LoVo (cell line): Measurements from ENCODE around the gene NOVA1.

Source experiments
- DNase-seq: peaks from one replicate; pipeline ENCODE4 v3.0.0-alpha.2; 2016; ENCODE audit warnings: low spot score

NOVA1 gene

GRCh38 chr14:26593357-26593756, 4.5 kb downstream of the NOVA1 start:
- no peak for DNase-seq

GRCh38 chr14:26589925-26590324, 7.9 kb downstream of the NOVA1 start:
- DNase-seq = no peak

GRCh38 chr14:26577711-26578110, 20.1 kb downstream of the NOVA1 start:
- DNase-seq = no peak

GRCh38 chr14:26554069-26554772, 43.6 kb downstream of the NOVA1 start:
- DNase-seq = no peak

GRCh38 chr14:26549571-26549970, 48.3 kb downstream of the NOVA1 start:
- DNase-seq = no peak

GRCh38 chr14:26548406-26548805, 49.4 kb downstream of the NOVA1 start:
- DNase-seq = no peak

GRCh38 chr14:26538176-26538575, 59.7 kb downstream of the NOVA1 start:
- no peak for DNase-seq

- DNase-seq = no peak
Observed at GRCh38 chr14:26531894-26532293, 65.9 kb downstream of the NOVA1 start.

- no peak for DNase-seq
Observed at GRCh38 chr14:26528415-26529182, 69.2 kb downstream of the NOVA1 start.

- no peak for DNase-seq
Observed at GRCh38 chr14:26527095-26527494, 70.7 kb downstream of the NOVA1 start.

GRCh38 chr14:26526137-26526536, 71.7 kb downstream of the NOVA1 start:
- no peak for DNase-seq

- no peak for DNase-seq
Observed at GRCh38 chr14:26525085-26525484, 72.7 kb downstream of the NOVA1 start.

GRCh38 chr14:26522967-26523366, 74.9 kb downstream of the NOVA1 start:
- DNase-seq = no peak

- DNase-seq = no peak
Observed at GRCh38 chr14:26517771-26518170, 80.1 kb downstream of the NOVA1 start.

GRCh38 chr14:26500028-26500427, 97.8 kb downstream of the NOVA1 start:
- no peak for DNase-seq

GRCh38 chr14:26499546-26499945, 98.3 kb downstream of the NOVA1 start:
- no peak for DNase-seq

GRCh38 chr14:26486922-26487321, 110.9 kb downstream of the NOVA1 start:
- DNase-seq = no peak

GRCh38 chr14:26484562-26484961, 113.3 kb downstream of the NOVA1 start:
- DNase-seq = no peak

GRCh38 chr14:26478967-26479366, 118.9 kb downstream of the NOVA1 start:
- DNase-seq = no peak

GRCh38 chr14:26466862-26467261, 131.0 kb downstream of the NOVA1 start:
- no peak for DNase-seq

- DNase-seq = no peak
Observed at GRCh38 chr14:26463136-26463535, 134.7 kb downstream of the NOVA1 start.

GRCh38 chr14:26454105-26454504, 143.7 kb downstream of the NOVA1 start:
- DNase-seq = no peak

- DNase-seq = no peak
Observed at GRCh38 chr14:26448181-26448855, 149.5 kb downstream of the NOVA1 start.
